Activated CD8-positive, alpha-beta memory T cell treated with anti-CD3 and anti-CD28 coated beads, Interleukin-2, amount 50 U/mL, for 24 hours (primary cell): ENCODE measurements around the gene TAF3.
"Not testable (repeated sequence)": the region's sequence is repeated elsewhere in the genome, so short reads cannot be mapped to it uniquely, and the experiment has no call there.

Experiments used
- DNase-seq: peaks from one replicate; pipeline ENCODE4 v3.0.0-alpha.2; 2020; ENCODE audit errors: extremely low read depth

Gene TAF3

DNA sequence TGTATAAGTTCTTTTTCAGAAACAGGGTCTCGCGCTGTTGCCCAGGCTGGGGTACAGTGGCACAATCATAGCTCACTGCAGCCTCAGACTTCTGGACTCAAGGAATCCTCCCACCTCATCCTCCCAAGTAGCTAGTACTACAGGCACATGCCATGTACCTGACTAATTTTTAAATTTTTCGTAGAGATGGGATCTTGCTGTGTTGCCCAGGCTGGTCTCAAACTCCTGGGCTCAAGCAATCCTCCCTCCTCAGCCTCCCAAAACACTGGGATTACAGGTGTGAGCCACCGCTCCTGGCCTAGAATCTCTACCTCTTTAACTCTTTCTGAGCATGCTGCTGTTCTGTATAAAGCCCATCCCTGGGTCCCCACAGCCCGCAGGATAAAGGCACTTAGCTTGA, 212.9 kb downstream of the TAF3 start:
- DNase-seq = not testable (repeated sequence)

DNA sequence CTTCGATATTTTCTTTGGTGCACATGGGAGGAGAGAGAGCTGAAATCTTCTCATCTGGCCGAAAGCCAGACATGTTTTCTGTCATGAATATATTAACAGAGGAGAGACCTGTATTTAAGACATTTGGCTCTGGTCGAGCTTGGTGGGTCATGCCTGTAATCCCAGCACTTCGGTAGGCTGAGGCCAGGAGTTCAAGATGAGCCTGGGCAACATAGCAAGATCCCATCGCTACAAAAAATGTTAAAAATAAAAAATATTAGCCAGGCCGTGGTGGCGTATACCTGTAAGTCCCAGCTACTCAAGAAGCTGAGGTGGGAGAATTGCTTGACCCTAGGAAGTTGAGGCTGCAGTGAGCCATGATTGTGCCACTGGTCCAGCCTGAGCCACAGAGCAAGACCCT, 214.3 kb downstream of the TAF3 start:
- DNase-seq = no peak

GRCh38 chr10:8033812-8034465, 215.6 kb downstream of the TAF3 start:
- DNase-seq = no peak

- DNase-seq = no peak
These were observed 216.2 kb downstream of the TAF3 start for GRCh38 chr10:8034466-8035005.

DNA sequence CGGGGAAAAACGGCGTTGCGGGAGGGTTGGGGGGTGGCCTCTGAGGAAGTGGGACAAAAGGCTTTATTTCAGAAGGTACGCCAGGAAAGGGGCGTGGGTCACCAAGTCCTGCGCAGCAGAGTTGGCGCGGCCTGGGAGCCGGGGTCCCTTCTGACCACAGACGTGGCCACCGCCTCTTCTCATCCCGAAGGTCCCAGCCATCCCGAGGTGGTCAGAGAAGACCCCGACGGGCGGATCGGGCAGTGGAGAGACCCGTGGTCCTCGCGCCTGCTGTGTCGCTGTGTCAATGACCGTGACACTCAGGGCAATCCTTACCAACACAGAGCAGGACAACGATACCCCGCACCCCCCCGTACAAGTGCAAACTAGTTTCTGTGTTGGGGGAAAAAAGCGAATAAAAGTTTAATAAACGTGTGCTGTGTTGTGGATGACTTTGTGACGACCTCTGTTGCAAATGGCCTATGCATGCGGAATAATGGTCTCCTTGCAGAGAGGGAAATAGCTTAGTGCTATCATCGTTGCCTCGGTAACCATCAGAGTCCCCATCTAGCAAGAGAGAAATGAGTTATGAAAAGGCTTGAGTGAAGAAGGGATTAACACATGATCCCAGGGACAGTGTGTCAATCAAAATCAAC, 216.8 kb downstream of the TAF3 start:
- no peak for DNase-seq

DNA sequence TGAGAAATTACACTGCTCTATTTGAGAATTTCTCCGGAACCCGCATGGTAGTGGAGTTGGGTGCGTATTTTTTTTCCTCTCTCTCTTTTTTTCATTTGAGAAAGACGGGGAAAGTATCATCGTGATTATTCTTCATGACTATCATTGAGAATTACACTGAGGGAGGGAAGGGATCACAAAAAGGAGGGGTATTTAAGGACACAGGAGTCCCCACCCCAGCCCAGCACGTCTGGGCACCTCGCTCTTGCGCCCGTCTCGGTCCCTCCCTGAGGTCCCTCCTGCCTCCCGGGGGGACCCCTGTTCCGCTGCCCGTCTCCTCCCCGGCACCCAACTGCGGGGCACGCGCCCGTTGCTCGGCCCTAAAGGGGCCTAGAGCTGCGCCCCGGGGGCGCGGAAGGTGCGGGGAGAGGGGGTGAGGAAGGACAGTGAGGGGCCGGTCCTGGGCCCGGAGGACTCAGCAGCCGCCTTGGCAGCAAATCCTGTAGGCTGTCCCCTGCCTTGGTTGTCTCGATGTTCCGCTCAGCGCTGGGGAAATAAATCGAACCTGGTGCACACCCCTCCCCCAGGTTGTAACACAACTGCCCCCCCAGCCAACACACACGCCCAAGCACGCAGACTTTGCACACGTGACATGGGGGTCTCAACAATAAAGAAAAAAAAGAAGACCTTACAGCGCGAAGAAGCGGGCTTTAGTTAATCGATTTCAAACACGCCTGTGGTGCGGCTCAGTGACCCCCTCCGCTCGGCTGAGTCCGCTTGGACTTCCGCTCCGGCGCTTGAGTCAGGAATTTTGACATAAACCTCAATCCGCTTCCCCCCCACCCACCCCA, 217.6 kb downstream of the TAF3 start:
- DNase-seq = no peak

DNA sequence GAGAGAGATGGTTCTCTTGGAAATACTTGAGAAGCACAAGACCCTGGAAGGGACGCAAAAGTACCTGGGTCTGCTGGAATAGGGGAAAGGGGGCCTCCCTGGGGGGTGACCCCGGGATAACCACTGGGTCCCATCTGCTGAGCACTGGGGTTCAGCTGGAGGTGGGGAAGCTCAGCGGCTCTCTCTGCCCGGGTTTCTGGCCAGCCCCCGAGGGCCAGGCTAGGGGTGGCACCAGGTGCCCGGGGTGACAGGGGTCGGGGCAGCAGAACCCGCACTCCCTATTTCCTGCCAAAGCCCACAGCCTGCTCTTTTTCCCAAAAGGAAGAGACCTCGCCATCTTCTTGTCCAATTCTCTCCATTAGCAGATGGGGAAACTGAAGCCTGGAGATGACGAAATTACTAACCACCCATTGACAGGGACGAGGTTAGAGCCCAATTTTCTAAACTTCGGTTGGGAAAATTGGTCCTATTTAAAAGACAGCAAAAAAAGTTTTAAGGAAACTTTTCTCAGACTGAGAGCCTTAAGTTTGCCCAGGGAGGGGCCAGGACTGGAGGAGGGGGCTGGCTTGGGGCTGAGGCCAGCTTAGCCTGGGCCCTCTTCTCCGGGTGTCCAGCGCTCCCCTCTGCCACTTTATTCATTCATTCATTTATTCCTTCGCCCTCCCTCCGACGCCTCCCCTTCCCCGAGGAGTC, 218.3 kb downstream of the TAF3 start:
- no peak for DNase-seq

DNA sequence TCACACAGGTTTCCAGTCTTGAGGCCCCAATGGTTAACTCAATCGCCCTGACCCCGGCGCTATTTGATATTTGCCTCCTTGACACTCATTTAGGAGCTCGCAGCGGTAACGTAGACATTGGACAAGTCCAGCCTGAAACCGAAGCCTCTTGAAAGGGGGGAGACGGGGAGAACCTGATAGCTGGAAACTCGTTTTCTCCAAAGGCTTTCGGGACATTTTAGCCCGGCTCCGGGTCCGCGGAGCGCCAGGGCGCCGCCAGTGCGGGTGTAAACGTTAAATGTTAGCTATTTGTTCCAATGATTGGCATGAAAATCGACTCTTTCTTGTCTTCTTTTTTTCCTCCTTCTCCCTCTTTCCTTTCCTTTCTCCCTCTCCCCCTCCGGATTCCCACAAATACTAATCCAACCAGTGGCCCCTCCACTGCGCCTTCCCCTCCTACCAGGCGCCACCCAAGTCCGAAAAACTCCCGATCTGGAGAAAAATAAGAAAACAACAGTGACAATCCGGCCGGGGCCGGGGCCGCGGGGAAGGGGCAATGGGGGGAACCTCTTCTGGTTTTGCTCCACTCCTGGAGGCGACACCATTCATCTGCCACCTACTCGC, 219.0 kb downstream of the TAF3 start:
- no peak for DNase-seq

DNA sequence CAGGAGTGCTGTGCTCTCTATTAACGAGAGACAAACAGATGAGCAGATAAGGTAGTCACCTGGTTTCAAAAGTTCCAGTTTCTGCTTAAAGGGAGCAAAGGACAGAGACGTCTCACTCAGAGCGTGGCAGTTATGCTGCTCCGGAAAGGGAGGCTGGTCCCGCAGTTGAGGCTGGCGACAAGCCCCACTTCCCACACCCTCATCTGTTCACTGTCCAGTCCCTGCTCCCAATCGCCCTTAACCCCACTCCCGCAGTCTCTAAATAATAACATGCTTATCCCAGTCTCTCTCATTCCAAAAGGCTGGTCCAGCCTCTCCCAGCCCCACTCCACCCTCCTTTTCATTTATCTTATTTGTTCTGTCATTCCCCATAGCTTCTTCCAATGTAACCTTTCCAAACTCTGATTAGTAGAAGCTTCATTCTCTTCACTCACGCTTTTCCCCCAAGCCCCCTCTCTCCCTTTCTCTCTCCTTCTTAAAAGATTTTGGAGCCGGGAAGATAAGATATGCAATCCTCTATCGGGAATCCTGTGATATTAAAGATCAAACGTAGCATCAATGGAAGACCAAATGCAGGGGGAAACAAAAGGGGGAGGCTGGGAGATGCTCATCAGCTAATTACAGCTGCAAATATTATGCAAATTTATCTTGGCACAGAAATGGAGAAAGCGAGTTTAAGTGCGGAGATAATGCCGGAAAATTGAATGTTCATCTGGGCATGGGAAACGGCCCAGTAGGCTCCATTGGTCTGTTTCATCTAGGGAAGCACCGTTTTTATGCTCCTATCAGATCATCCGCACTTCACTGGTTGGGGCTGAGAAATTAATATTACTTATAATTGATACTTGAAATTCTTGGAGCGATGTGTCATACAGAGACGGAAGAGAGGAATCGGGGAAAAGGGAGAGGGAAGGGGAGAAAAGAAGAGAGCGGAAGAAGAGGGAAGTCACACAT, 219.9 kb downstream of the TAF3 start:
- DNase-seq = no peak

- DNase-seq = no peak
These were observed 221.1 kb downstream of the TAF3 start for GRCh38 chr10:8039321-8039881.

DNA sequence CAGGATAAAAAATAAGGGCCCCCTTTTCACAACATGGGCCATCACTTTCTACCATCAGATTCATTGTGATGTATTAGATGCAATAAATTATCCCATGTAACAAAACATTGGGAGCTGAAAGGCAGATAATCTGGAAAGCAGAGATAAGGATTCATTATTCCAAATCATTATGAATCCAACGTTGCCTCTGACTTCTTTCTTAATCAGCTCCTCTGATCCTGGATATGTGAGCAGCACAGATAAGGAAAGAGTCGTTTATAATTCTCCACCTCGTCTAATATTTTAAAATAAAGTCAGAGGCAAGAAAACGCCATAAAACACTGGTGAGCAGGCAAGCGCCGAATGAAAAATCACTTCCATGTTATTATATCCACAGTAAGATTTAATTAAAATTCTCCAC, 222.3 kb downstream of the TAF3 start:
- no peak for DNase-seq

GRCh38 chr10:8041284-8041991, 223.1 kb downstream of the TAF3 start:
- DNase-seq = no peak

- no peak for DNase-seq
These were observed 223.9 kb downstream of the TAF3 start for GRCh38 chr10:8041992-8042720.

DNA sequence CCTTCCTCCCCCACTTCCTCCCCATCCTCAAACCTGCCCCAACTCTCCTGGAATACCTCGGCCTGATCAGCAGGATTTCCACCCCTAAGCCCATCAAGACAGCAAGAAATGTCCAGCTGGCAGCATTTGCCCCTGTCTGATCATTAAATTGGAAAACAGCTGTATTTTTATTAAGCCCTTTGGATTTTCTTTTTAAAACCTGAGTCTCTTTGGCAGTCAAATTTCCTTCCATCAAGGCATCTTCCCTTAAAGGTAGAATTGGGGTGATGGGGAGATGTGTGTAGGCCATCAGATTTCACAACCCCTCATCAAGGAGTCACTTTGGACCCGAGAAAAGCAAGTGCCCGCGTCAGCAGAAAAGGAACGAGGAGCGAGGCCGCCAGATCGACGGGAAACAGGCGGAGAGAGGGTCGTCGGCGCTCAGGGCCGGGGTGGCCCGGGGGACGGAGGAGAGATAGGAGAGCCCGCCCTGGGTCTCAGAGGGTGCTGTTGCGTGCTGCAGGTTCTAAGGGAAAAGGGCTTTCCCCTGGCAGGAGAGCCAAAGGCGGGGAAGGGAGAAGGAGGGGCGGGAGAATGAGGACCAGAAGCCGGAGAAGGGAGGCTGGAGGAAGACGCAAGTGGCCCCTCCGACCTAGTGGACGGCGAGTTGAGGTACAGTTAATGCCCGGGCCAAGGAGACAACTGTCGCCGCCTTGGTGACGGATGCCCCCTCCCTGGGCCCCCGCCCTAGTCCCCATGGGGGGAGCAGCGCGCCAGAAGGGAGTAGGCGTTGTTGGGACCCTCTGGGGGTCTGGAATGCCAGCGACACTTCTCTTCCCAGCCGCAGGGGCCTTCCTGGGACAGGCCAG, 224.6 kb downstream of the TAF3 start:
- DNase-seq = no peak

DNA sequence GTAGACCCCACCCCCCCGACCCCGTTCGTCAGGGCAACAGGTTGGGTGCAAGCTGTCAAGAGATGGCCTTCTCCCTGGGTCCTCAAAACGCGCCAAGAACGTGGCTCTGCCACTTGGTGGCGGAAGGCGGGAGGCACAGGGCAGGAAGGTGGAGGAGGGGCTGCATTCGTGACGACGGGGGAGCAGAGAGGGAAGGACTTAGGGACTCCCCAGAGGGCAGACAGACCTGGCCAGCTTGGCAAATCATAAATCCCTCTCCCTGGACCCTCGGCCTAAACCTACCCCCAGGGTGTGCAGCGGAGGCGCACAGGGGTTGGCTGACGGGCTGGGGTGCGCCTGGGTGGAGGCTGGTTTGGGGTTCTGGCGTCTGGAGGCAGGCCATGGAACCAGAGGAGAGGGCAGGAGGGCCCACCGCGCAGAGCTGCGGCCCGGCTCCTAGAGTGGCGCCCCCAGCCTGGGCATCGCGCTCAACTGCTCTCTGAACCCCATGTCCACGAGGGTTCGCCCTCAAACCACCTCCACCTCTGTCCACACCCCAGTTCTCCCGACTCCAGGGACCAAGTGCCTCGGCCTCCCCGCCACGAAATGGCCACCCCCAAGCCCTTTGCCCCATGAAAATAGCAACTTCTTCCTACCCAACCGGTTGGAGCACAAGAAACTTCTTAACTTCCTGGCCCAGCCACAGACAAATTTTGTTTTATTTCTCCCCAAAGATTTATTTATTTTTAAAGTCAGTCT, 225.4 kb downstream of the TAF3 start:
- no peak for DNase-seq

DNA sequence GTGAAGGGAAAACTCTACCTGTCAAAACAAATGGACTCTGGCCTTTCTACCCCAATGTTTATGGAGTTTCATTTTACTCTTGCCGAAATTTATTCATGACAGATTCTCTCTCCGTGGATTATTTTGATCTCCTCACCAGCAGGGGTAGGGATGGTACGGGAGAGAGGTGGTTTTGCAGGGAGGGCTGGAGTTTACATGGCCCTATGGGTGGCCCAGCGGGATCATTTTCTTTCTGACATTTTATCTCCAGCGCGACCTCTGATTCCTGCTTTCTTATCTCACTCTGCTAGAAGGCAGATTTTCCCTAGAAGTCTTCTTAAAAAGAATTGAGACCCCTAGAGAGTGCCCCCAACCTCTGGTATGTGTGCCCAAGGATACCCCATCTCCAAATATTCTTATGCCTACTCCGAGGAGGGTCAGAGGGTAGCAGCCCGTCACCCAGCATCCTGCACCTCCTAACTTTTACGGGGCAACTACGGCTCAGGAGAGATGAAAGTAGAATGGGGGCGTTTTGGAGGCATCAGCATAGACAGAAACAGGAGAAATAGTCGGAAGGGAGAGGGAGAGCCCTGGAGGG, 226.1 kb downstream of the TAF3 start:
- DNase-seq = no peak
